GM19025 (cell line): ENCODE results near the gene CNIH3.
"Not testable (repeated sequence)": the region's sequence is repeated elsewhere in the genome, so short reads cannot be mapped to it uniquely, and the experiment has no call there.

Experiments used
- ATAC-seq: cut with Tn5 transposase; IDR thresholded peaks from one replicate; pipeline ENCODE4 v1.9.1; 2021; ENCODE audit warnings: mild to moderate bottlenecking, low read depth, moderate library complexity; ENCODE audit not compliant: unreplicated experiment

CNIH3 gene

GRCh38 chr1:224615861-224616755 lies at the start of gene CNIH3:
TSS of gene CNIH3 (plus strand) at chr1:224616317. CDS start at chr1:224617175, 858 bp downstream.
- ATAC-seq = no peak

- ATAC-seq = not testable (repeated sequence)
Observed at GRCh38 chr1:224566492-224566891, 49.6 kb upstream of the CNIH3 start.

GRCh38 chr1:224569276-224569675 lies 46.8 kb upstream of the CNIH3 start:
- ATAC-seq = no peak

GRCh38 chr1:224571975-224572374 lies 44.1 kb upstream of the CNIH3 start:
- ATAC-seq = not testable (repeated sequence)

GRCh38 chr1:224579526-224579925 lies 36.6 kb upstream of the CNIH3 start:
- ATAC-seq = no peak

- no peak for ATAC-seq
Observed at GRCh38 chr1:224580006-224580405, 36.1 kb upstream of the CNIH3 start.

GRCh38 chr1:224582041-224582440 lies 34.1 kb upstream of the CNIH3 start:
- no peak for ATAC-seq

- ATAC-seq = no peak
Observed at GRCh38 chr1:224583774-224584173, 32.3 kb upstream of the CNIH3 start.

- no peak for ATAC-seq
Observed at GRCh38 chr1:224585051-224585450, 31.1 kb upstream of the CNIH3 start.

GRCh38 chr1:224587051-224587450 lies 29.1 kb upstream of the CNIH3 start:
- no peak for ATAC-seq

GRCh38 chr1:224588515-224588914 lies 27.6 kb upstream of the CNIH3 start:
- no peak for ATAC-seq

- ATAC-seq = no peak
Observed at GRCh38 chr1:224589006-224589405, 27.1 kb upstream of the CNIH3 start.

GRCh38 chr1:224591326-224591725 lies 24.8 kb upstream of the CNIH3 start:
- no peak for ATAC-seq

GRCh38 chr1:224592636-224593582 lies 23.2 kb upstream of the CNIH3 start:
- no peak for ATAC-seq

- ATAC-seq = no peak
Observed at GRCh38 chr1:224594360-224594759, 21.8 kb upstream of the CNIH3 start.

- ATAC-seq = no peak
Observed at GRCh38 chr1:224594851-224595250, 21.3 kb upstream of the CNIH3 start.

- ATAC-seq = no peak
Observed at GRCh38 chr1:224605482-224606181, 10.5 kb upstream of the CNIH3 start.

GRCh38 chr1:224607188-224608148 lies 8.6 kb upstream of the CNIH3 start:
- no peak for ATAC-seq

- no peak for ATAC-seq
Observed at GRCh38 chr1:224609333-224609732, 6.8 kb upstream of the CNIH3 start.
